IMR-90 (cell line): ENCODE data around the gene SLC38A5. TPM values are rescaled to one million over a fixed set of nuclear protein-coding genes. Genes with fewer than 3 reads are reported as not detected.

Source experiments
- ATAC-seq: fragments of 200-7000 bp; cut with Tn5 transposase; 2 replicates; pipeline ENCODE4 v1.9.1; 2020; ENCODE audit warnings: low read depth, mild to moderate bottlenecking, moderate library complexity
- BruUV-seq: library from RNA; stranded (reverse); fragments of 400-500 nt; replicated peaks from 2 replicates; lab custom pipeline; 2021; lab: Mats Ljungman, UMichigan
- CTCF ChIA-PET: fragments of 300-600 bp; formaldehyde crosslinking; extraction: SDS; loops from one replicate; lab custom pipeline; 2021; ENCODE audit warnings: antibody characterized with exemption; lab: Yijun Ruan, JAX
- POLR2A ChIA-PET: fragments of 300-600 bp; sonication (Branson Sonifier 250); formaldehyde crosslinking; loops from one replicate; lab custom pipeline; 2022; ENCODE audit warnings: antibody characterized with exemption; ENCODE audit not compliant: unreplicated experiment; lab: Charles Lee
- DNase-seq: peaks from one replicate; pipeline ENCODE4 v3.0.0; 2013
- H2AFZ ChIP-seq: replicated peaks from 2 replicates; pipeline ENCODE3; 2013; ENCODE audit warnings: low read length, mild to moderate bottlenecking; ENCODE audit not compliant: poor library complexity
- H2AK5ac ChIP-seq: 2 replicates; pipeline ENCODE4 v1.6.1; 2013; ENCODE audit warnings: low read depth, low read length, inconsistent platforms
- H2AK9ac ChIP-seq: replicated peaks from 2 replicates; pipeline ENCODE3; 2013; ENCODE audit warnings: mild to moderate bottlenecking, low read depth, low read length, moderate library complexity; ENCODE audit not compliant: poor library complexity
- H2BK120ac ChIP-seq: 2 replicates; pipeline ENCODE4 v1.6.1; 2013; ENCODE audit warnings: low read depth, low read length, inconsistent platforms
- H2BK15ac ChIP-seq: 3 replicates; pipeline ENCODE4 v1.6.1; 2013; ENCODE audit warnings: low read depth, low read length, inconsistent platforms
- H2BK20ac ChIP-seq: 2 replicates; pipeline ENCODE4 v1.6.1; 2013; ENCODE audit warnings: low read depth, mild to moderate bottlenecking, inconsistent platforms, low read length, moderate library complexity
- H2BK5ac ChIP-seq: 2 replicates; pipeline ENCODE4 v1.6.1; 2013; ENCODE audit warnings: mild to moderate bottlenecking, low read depth, low read length, inconsistent platforms; ENCODE audit not compliant: poor library complexity, severe bottlenecking
- H3K14ac ChIP-seq: replicated peaks from 2 replicates; pipeline ENCODE4 v1.6.1; 2013; ENCODE audit warnings: low read depth, low read length, inconsistent platforms
- H3K18ac ChIP-seq: 2 replicates; pipeline ENCODE4 v1.6.1; 2013; ENCODE audit warnings: low read depth, low read length, control low read depth
- H3K23ac ChIP-seq: 2 replicates; pipeline ENCODE4 v1.6.1; 2013; ENCODE audit warnings: low read depth, low read length, inconsistent platforms
- H3K27ac ChIP-seq: 2 replicates; pipeline ENCODE4 v1.5.1; 2013; ENCODE audit warnings: mild to moderate bottlenecking, control low read depth, low read length; ENCODE audit not compliant: insufficient read depth
- H3K27me3 ChIP-seq: 2 replicates; pipeline ENCODE4 v1.6.1; 2013; ENCODE audit warnings: low read length; ENCODE audit not compliant: control insufficient read depth, insufficient read depth
- H3K36me3 ChIP-seq: 2 replicates; pipeline ENCODE4 v1.6.1; 2013; ENCODE audit warnings: low read length, mixed read lengths; ENCODE audit not compliant: control insufficient read depth, insufficient read depth
- H3K4ac ChIP-seq: 2 replicates; pipeline ENCODE4 v1.6.1; 2013; ENCODE audit warnings: low read depth, low read length, inconsistent platforms
- H3K4me1 ChIP-seq: 2 replicates; pipeline ENCODE4 v1.6.1; 2013; ENCODE audit warnings: low read length, mixed read lengths; ENCODE audit not compliant: control insufficient read depth, insufficient read depth
- H3K4me2 ChIP-seq: 2 replicates; pipeline ENCODE4 v1.6.1; 2013; ENCODE audit warnings: low read depth, mild to moderate bottlenecking, control low read depth, low read length, moderate library complexity
- H3K4me3 ChIP-seq: 2 replicates; pipeline ENCODE4 v1.5.1; 2013; ENCODE audit warnings: low read depth, mild to moderate bottlenecking, control low read depth, low read length, moderate library complexity; ENCODE audit not compliant: insufficient read depth
- H3K56ac ChIP-seq: 2 replicates; pipeline ENCODE4 v1.6.1; 2013; ENCODE audit warnings: low read length, inconsistent platforms; ENCODE audit not compliant: insufficient read depth; ENCODE audit errors: extremely low read depth
- H3K79me1 ChIP-seq, 2 experiments: 2 replicates each; pipeline ENCODE4 v1.6.1; 2013; ENCODE audit warnings: low read length in 2 of 2, inconsistent platforms in 1 of 2, low read depth in 1 of 2
- H3K9ac ChIP-seq: 2 replicates; pipeline ENCODE4 v1.6.1; 2013; ENCODE audit warnings: low read depth, low read length, control low read depth
- H3K9me1 ChIP-seq: 2 replicates; pipeline ENCODE4 v1.6.1; 2013; ENCODE audit warnings: low read length, inconsistent platforms; ENCODE audit not compliant: insufficient read depth
- H3K9me3 ChIP-seq: 2 replicates; pipeline ENCODE4 v1.6.1; 2013; ENCODE audit warnings: low read length; ENCODE audit not compliant: control insufficient read depth, insufficient read depth
- H4K20me1 ChIP-seq: 2 replicates; pipeline ENCODE4 v1.6.1; 2013; ENCODE audit warnings: low read length, inconsistent platforms; ENCODE audit not compliant: insufficient read depth
- H4K5ac ChIP-seq: 2 replicates; pipeline ENCODE4 v1.6.1; 2013; ENCODE audit warnings: mild to moderate bottlenecking, low read depth, low read length, control low read depth
- H4K8ac ChIP-seq, 2 experiments: 2 replicates each; pipeline ENCODE4 v1.6.1; 2013; ENCODE audit warnings: low read depth in 2 of 2, low read length in 2 of 2, control low read depth in 1 of 2, inconsistent platforms in 1 of 2
- H4K91ac ChIP-seq: 2 replicates; pipeline ENCODE4 v1.6.1; 2013; ENCODE audit warnings: low read depth, low read length, inconsistent platforms; ENCODE audit not compliant: insufficient read depth
- CEBPB ChIP-seq: IDR thresholded peaks from 2 replicates; pipeline ENCODE4 v1.6.1; 2012; ENCODE audit warnings: low read depth, low read length, improper control_type of control experiment
- RCOR1 ChIP-seq: IDR thresholded peaks from 2 replicates; pipeline ENCODE4 v1.6.1; 2012; ENCODE audit warnings: mild to moderate bottlenecking, low read length, improper control_type of control experiment; ENCODE audit not compliant: insufficient replicate concordance
- WGBS, 2 experiments: methylation state at CpG; one replicate each; pipeline versions ENCODE4 v1.1.5 to v1.1.7; 2013; ENCODE audit warnings: missing lambda C conversion rate in 2 of 2; ENCODE audit not compliant: insufficient read length in 1 of 2; ENCODE audit errors: extremely low coverage in 2 of 2; 5-methylcytosine and 5-hydroxymethylcytosine counted together
- dilution Hi-C: fragments of 300-500 bp; cut with HindIII; formaldehyde crosslinking; loops from one replicate; pipeline ENCODE4 v1.14.3; 2018; ENCODE audit warnings: low sequenced_read_pairs; ENCODE audit not compliant: unreplicated experiment
- in situ Hi-C: fragments of 300-500 bp; cut with MboI; formaldehyde crosslinking; loops from 3 replicates; pipeline ENCODE4 v1.14.3; 2019; ENCODE audit warnings: low sequenced_read_pairs, inconsistent platforms, mixed read lengths
- intact Hi-C: fragments of 100-400 bp; cut with micrococcal nuclease; formaldehyde crosslinking; loops from 2 replicates; pipeline ENCODE4 v1.10.0; 2022
- polyA plus RNA-seq, 3 experiments: library from polyadenylated mRNA; depleted of rRNA; stranded (reverse); fragments of >200 nt; gene quantifications; 2 replicates each; pipeline ENCODE4 v1.2.3, GENCODE V29; 2012; ENCODE audit warnings: low replicate concordance in 1 of 3
- total RNA-seq: library from RNA; depleted of rRNA; stranded (reverse); fragments of >200 nt; gene quantifications from 2 replicates; pipeline ENCODE4 v1.2.3, GENCODE V29; 2012

The SLC38A5 gene
- total and polyA plus RNA-seq, 2 of the 4 experiments (the other 2 are of a cell fraction), result 12.2 to 20.4 TPM

GRCh38 chrX:48472225-48472624 lies 2.2 kb upstream of the SLC38A5 start:
- Histone ChIP-seq H4K8ac (no peak overlapping the region), H2BK20ac (no peak overlapping the region), H3K4me3 (no peak overlapping the region), H3K9me1 (no peaks in the 10 kb centered on the region), H3K27me3 (peaks cover 4% of the 10 kb centered on the region; the same call in 1 of the 2 replicates), H3K9ac (no peak overlapping the region), H2AK5ac (no peak overlapping the region), H3K4me1 (peaks cover 5% of the 10 kb centered on the region; the same call in 1 of the 2 replicates), H3K23ac (no peak overlapping the region), H3K14ac (no peak overlapping the region), H3K27ac (no peak overlapping the region), H2BK5ac (no peak overlapping the region), H4K20me1 (no peaks in the 10 kb centered on the region), H2AK9ac (no peak overlapping the region), H2AFZ (no peak overlapping the region), H3K9me3 (no peaks in the 10 kb centered on the region), H2BK15ac (no peak overlapping the region), H3K4ac (no peak overlapping the region), H3K18ac (no peak overlapping the region), H3K4me2 (no peak overlapping the region), H3K79me1 (peaks cover 0 to 6% of the 10 kb centered on the region in 2 experiments; a peak in 2 of 4 replicates), H4K5ac (no peak overlapping the region), H3K56ac (no peak overlapping the region), H3K36me3 (no peaks in the 10 kb centered on the region), H2BK120ac (no peak overlapping the region), H4K91ac (no peak overlapping the region)
- in situ Hi-C loops (no loop called here), intact Hi-C loops (no loop called here), dilution Hi-C loops (no loop called here)
- DNase-seq (no peak), ATAC-seq (no peak)
- no TSS peak for BruUV-seq
- WGBS, 2 experiments, result no CpG with 5 or more reads among the region's 9 CpGs
- TF ChIP-seq RCOR1 (no peak), CEBPB (no peak)
- CTCF ChIA-PET, result no interaction called here
- POLR2A ChIA-PET, result no interaction called here
